Stimulated activated naive B cell treated with anti-CD40 and anti-IgM and Interleukin-4, amounts not matched to agents 10 μg/mL and 1 μg/mL and 100 μg/mL, for 72 hours (primary cell): ENCODE measurements around the gene PIGL.
A peak's percentile ranks its signal among the peaks of the same experiment; 100 is the strongest.
"Not testable (repeated sequence)": the region's sequence is repeated elsewhere in the genome, so short reads cannot be mapped to it uniquely, and the experiment has no call there.

Source experiments
- ATAC-seq, 2 donors: fragments of 150-1000 bp; cut with Tn5 transposase; replicated peaks; 2 replicates each; pipeline ENCODE4 v1.10.0; 2021; ENCODE audit warnings: moderate library complexity in 1 of 2
- DNase-seq: peaks from one replicate; pipeline ENCODE4 v3.0.0; 2021
- H3K27ac Mint-ChIP-seq: one replicate; pipeline ENCODE4 v1.8.0; 2022; ENCODE audit warnings: mild to moderate bottlenecking, mixed read lengths
- H3K27me3 Mint-ChIP-seq, 2 donors: one replicate each; pipeline ENCODE4 v1.8.0; 2022; ENCODE audit warnings: mixed read lengths in 2 of 2
- H3K36me3 Mint-ChIP-seq, 2 donors: one replicate each; pipeline ENCODE4 v1.8.0; 2022; ENCODE audit warnings: mixed read lengths in 2 of 2, mild to moderate bottlenecking in 1 of 2
- H3K4me1 Mint-ChIP-seq, 2 donors: one replicate each; pipeline ENCODE4 v1.8.0; 2022; ENCODE audit warnings: mixed read lengths in 2 of 2, mild to moderate bottlenecking in 1 of 2
- H3K4me3 Mint-ChIP-seq, 2 donors: one replicate each; pipeline ENCODE4 v1.8.0; 2022; ENCODE audit warnings: mild to moderate bottlenecking in 2 of 2, mixed read lengths in 2 of 2, moderate library complexity in 1 of 2
- H3K9me3 Mint-ChIP-seq, 2 donors: one replicate each; pipeline ENCODE4 v1.8.0; 2022; ENCODE audit warnings: mixed read lengths in 2 of 2, mild to moderate bottlenecking in 1 of 2

Gene PIGL

GRCh38 chr17:16217002-16217635 is at the start of gene PIGL:
Gene PIGL, plus strand, starts transcription at chr17:16217210. Its CDS starts 17 bp downstream, at chr17:16217227.
- ATAC-seq (peak; percentile 57 to 68), DNase-seq (peak; percentile 87)
- Mint-ChIP-seq H3K36me3 (peaks cover 3 to 7% of the 10 kb centered on the region in 2 donors), H3K4me1 (peaks cover 10 to 40% of the 10 kb centered on the region in 2 donors), H3K27ac (peak within 1 kb of the TSS; percentile 97), H3K4me3 (peak within 1 kb of the TSS; percentile 96 to 98), H3K9me3 (no peaks in the 10 kb centered on the region), H3K27me3 (no peaks in the 10 kb centered on the region)

DNA sequence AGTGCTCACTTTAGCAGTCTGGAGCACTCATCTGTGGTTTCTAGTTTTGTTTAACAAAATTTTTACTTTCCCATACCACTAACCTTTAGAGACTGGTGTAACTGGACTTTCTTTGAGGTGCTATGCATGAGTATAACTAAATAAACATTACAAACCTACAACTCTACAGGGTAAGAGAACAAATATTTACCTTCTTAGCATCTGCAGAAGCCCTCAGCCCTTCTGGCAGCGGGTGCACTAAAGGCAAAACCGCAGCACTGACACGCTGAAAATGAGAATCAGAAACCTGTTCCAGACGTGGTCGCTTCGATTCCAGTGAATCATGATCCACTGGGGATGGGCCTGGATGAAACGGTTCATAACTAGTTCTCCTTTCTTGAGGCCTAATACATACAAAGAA is 45.4 kb upstream of the PIGL start:
- ATAC-seq (no peak), DNase-seq (no peak)
- Mint-ChIP-seq H3K36me3 (peaks cover 14 to 15% of the 10 kb centered on the region in 2 donors), H3K27ac (no peak overlapping the region), H3K9me3 (peaks cover 0 to 1% of the 10 kb centered on the region in 2 donors), H3K4me3 (no peak overlapping the region), H3K27me3 (no peaks in the 10 kb centered on the region), H3K4me1 (peaks cover 0 to 2% of the 10 kb centered on the region in 2 donors)

DNA sequence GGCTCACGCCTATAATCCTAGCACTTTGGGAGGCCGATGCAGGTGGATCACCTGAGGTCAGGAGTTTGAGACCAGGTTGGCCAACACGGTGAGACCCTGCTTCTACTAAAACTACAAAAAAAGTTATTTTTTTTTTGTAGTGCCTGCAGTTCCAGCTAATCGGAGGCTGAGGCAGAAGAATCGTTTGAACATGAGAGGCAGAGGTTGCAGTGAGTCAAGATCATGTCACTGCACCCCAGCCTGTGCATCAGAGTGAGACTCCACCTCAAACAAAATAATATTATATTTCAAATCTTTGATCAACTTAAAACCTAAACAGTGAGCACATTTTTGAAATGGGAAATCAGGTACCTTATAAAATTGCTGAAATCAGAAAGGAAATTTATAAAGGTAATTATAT is 38.2 kb upstream of the PIGL start:
- DNase-seq (no peak), ATAC-seq (no peak)
- H3K4me3 Mint-ChIP-seq, result no peak overlapping the region
- H3K27ac Mint-ChIP-seq, result no peak overlapping the region
- peaks cover 28 to 39% of the 10 kb centered on the region in 2 donors for H3K36me3 Mint-ChIP-seq
- H3K27me3 Mint-ChIP-seq, result no peaks in the 10 kb centered on the region
- peaks cover 5 to 21% of the 10 kb centered on the region in 2 donors for H3K4me1 Mint-ChIP-seq
- H3K9me3 Mint-ChIP-seq, result peaks cover 0 to 3% of the 10 kb centered on the region in 2 donors

GRCh38 chr17:16181581-16181980 is 35.4 kb upstream of the PIGL start:
- ATAC-seq (no peak), DNase-seq (no peak)
- H3K36me3 Mint-ChIP-seq, result peaks cover 38 to 50% of the 10 kb centered on the region in 2 donors
- H3K27me3 Mint-ChIP-seq, result no peaks in the 10 kb centered on the region
- peaks cover 0 to 3% of the 10 kb centered on the region in 2 donors for H3K9me3 Mint-ChIP-seq
- H3K27ac Mint-ChIP-seq, result no peak overlapping the region
- H3K4me1 Mint-ChIP-seq, result peaks cover 5 to 33% of the 10 kb centered on the region in 2 donors
- no peak overlapping the region for H3K4me3 Mint-ChIP-seq

DNA sequence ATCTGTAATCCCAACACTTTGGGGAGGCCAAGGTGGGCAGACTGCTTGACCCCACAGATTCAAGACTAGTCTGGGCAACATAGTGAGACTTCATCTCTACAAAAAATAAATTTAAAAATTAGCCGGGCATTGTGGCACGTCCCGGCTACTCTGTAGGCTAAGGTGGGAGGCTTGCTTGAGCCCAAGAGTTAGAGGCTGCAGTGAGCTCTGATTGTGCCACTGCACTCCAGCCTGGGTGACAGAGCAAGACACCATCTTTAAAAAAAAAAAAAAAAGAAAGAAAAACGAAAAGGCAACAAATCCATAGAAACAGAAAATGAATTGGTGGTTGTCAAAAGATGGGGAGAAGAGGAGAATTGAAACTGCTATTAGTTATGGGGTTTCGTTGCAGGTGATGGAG is 29.4 kb upstream of the PIGL start:
- DNase-seq (no peak), ATAC-seq (no peak)
- H3K4me1 Mint-ChIP-seq, result peaks cover 3 to 35% of the 10 kb centered on the region in 2 donors
- H3K4me3 Mint-ChIP-seq, result peak overlapping the region in 1 of 2 donors; percentile 39
- no peak overlapping the region for H3K27ac Mint-ChIP-seq
- H3K9me3 Mint-ChIP-seq, result no peaks in the 10 kb centered on the region
- no peaks in the 10 kb centered on the region for H3K27me3 Mint-ChIP-seq
- peaks cover 39 to 48% of the 10 kb centered on the region in 2 donors for H3K36me3 Mint-ChIP-seq

DNA sequence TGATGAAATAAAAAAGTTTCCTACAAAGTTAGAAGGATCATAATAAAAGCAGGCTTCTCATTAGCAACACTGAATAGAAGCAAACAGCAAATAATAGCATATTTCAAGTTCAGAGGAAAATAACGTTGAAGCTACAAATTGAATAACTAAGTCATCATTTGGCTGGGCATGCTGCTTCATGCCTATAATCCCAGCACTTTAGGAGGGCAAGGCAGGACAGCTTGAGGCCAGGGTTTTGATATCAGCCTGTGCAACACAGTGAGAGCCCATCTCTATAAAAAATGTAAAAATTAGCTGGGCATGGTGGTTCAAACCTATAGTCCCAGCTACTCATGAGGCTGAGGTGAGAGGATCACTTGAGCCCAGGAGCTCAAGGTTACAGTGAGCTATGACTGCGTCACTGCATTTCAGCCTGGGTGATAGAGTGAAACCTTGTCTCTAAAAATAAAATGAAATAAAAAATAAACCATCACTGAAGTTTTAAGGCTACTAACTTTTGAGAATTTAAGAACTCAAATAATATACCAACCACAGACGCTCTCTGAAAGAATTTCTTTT is 27.1 kb upstream of the PIGL start:
- H3K27ac Mint-ChIP-seq, result no peak overlapping the region
- H3K4me3 Mint-ChIP-seq, result no peak overlapping the region
- peaks cover 46 to 48% of the 10 kb centered on the region in 2 donors for H3K36me3 Mint-ChIP-seq
- no peaks in the 10 kb centered on the region for H3K27me3 Mint-ChIP-seq
- H3K4me1 Mint-ChIP-seq, result peaks cover 6 to 30% of the 10 kb centered on the region in 2 donors
- H3K9me3 Mint-ChIP-seq, result no peaks in the 10 kb centered on the region
- ATAC-seq (no peak), DNase-seq (no peak)

- no peaks in the 10 kb centered on the region for H3K9me3 Mint-ChIP-seq
- H3K27ac Mint-ChIP-seq, result no peak overlapping the region
- DNase-seq, result no peak
- H3K27me3 Mint-ChIP-seq, result no peaks in the 10 kb centered on the region
- peaks cover 40 to 42% of the 10 kb centered on the region in 2 donors for H3K36me3 Mint-ChIP-seq
- peaks cover 7 to 32% of the 10 kb centered on the region in 2 donors for H3K4me1 Mint-ChIP-seq
- no peak overlapping the region for H3K4me3 Mint-ChIP-seq
- ATAC-seq, result no peak
These were observed 26.2 kb upstream of the PIGL start for GRCh38 chr17:16190703-16191360.

GRCh38 chr17:16191604-16192003 is 25.4 kb upstream of the PIGL start:
- Mint-ChIP-seq H3K36me3 (peaks cover 38 to 41% of the 10 kb centered on the region in 2 donors), H3K4me3 (no peak overlapping the region), H3K27me3 (no peaks in the 10 kb centered on the region), H3K9me3 (no peaks in the 10 kb centered on the region), H3K27ac (no peak overlapping the region), H3K4me1 (peaks cover 7 to 32% of the 10 kb centered on the region in 2 donors)
- DNase-seq (no peak), ATAC-seq (no peak)

GRCh38 chr17:16194307-16194835 is 22.6 kb upstream of the PIGL start:
- Mint-ChIP-seq H3K4me3 (peak overlapping the region in 1 of 2 donors; percentile 9), H3K36me3 (peaks cover 40 to 47% of the 10 kb centered on the region in 2 donors), H3K27ac (peak overlapping the region; percentile 70), H3K4me1 (peaks cover 12 to 28% of the 10 kb centered on the region in 2 donors)
- not testable (repeated sequence) for H3K9me3 Mint-ChIP-seq, ATAC-seq, H3K27me3 Mint-ChIP-seq, DNase-seq

DNA sequence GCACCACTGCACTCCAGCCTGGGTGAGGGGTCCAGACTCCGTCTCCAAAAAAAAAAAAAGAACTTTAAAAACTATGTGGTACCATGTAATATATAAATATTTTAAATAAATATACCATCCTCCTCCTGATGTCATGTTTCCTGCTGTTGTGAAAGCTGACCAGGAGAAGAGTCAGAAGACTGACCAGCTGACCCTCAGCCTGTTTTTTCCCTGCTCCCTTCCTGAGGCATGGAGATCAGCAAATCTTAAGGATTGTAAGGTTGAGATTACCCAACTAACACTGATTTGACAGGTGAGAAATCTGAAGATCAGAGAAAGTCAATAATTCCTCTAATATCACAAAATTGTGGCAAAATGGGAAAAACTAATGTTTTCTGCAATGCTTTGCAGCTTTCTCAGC is 19.7 kb upstream of the PIGL start:
- Mint-ChIP-seq H3K4me3 (no peak overlapping the region), H3K27ac (no peak overlapping the region)

DNA sequence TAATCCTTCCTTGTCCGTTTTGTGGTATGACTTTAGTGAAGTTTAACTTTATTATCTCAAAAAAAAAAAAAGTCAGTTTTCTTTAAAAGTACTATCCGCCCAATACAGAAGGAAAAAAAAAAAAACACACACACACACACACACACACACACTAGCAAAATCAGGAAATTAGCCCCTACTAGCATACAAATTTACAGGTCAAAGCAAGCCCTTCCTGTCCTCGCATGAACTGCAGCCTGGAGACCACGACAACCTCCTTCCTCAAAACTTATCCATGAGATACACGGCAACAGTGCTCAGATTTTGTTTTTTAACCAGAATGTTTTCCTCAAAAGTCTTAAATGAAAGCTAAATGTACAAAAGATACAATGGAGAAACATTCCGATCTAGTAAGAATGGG is 17.9 kb upstream of the PIGL start:
- H3K27me3 Mint-ChIP-seq, result no peaks in the 10 kb centered on the region
- peak overlapping the region; percentile 65 to 68 for H3K4me3 Mint-ChIP-seq
- H3K4me1 Mint-ChIP-seq, result peaks cover 26 to 59% of the 10 kb centered on the region in 2 donors
- no peaks in the 10 kb centered on the region for H3K9me3 Mint-ChIP-seq
- ATAC-seq (no peak), DNase-seq (no peak)
- H3K36me3 Mint-ChIP-seq, result peaks cover 11 to 15% of the 10 kb centered on the region in 2 donors
- peak overlapping the region; percentile 68 for H3K27ac Mint-ChIP-seq

More for the DNA sequence above, 19.7 kb upstream of the PIGL start:
- H3K27me3 Mint-ChIP-seq, result no peaks in the 10 kb centered on the region
- peaks cover 22 to 28% of the 10 kb centered on the region in 2 donors for H3K36me3 Mint-ChIP-seq
- H3K9me3 Mint-ChIP-seq, result no peaks in the 10 kb centered on the region
- ATAC-seq (no peak), DNase-seq (no peak)
- H3K4me1 Mint-ChIP-seq, result peaks cover 21 to 47% of the 10 kb centered on the region in 2 donors

GRCh38 chr17:16201693-16202131 is 15.3 kb upstream of the PIGL start:
- Mint-ChIP-seq H3K4me3 (peak overlapping the region in 1 of 2 donors; percentile 10), H3K4me1 (peaks cover 33 to 72% of the 10 kb centered on the region in 2 donors)
- not testable (repeated sequence) for ATAC-seq

GRCh38 chr17:16202554-16203500 is 14.2 kb upstream of the PIGL start:
- Mint-ChIP-seq H3K36me3 (peaks cover 6 to 15% of the 10 kb centered on the region in 2 donors), H3K4me3 (peak overlapping the region; percentile 2 to 3), H3K4me1 (peaks cover 34 to 72% of the 10 kb centered on the region in 2 donors), H3K27ac (peak overlapping the region; percentile 2)
- DNase-seq, H3K9me3 Mint-ChIP-seq, H3K27me3 Mint-ChIP-seq: not testable (repeated sequence)
- peak; percentile 23 to 29 for ATAC-seq

More at GRCh38 chr17:16201693-16202131, 15.3 kb upstream of the PIGL start:
- not testable (repeated sequence) for H3K27me3 Mint-ChIP-seq, H3K9me3 Mint-ChIP-seq, DNase-seq
- Mint-ChIP-seq H3K27ac (peak overlapping the region; percentile 47), H3K36me3 (peaks cover 8 to 19% of the 10 kb centered on the region in 2 donors)
